ENCODE data around the gene RNF152.

- no peak for TF ChIP-seq POLR2A (IDR thresholded peaks at IDR 0.05; ENCODE audit: low read depth, low read length)
- TF ChIP-seq CTCF (conservative IDR thresholded peaks at IDR 0.05; ENCODE audit: low read depth, low read length): no peak
- no peak for TF ChIP-seq MXI1 (IDR thresholded peaks at IDR 0.05; ENCODE audit: borderline replicate concordance, low read depth, low read length)
- no peak for TF ChIP-seq RAD21 (IDR thresholded peaks at IDR 0.05; ENCODE audit: low read length)
- no peak for TF ChIP-seq MAFK (IDR thresholded peaks at IDR 0.05; ENCODE audit: low read depth, low read length)
These were observed 46.4 kb upstream of the RNF152 start for GRCh38 chr18:61939046-61939674.

All from IMR-90 (cell line).